Activated naive CD8-positive, alpha-beta T cell treated with anti-CD3 and anti-CD28 coated beads, Interleukin-2, amount 10 ng/mL, durations not matched to agents 7 days and 5 days (primary cell): ENCODE measurements around the gene SERPINA5. TPM values are rescaled to one million over a fixed set of nuclear protein-coding genes. Genes with fewer than 3 reads are reported as not detected.
"Not testable (repeated sequence)": the region's sequence is repeated elsewhere in the genome, so short reads cannot be mapped to it uniquely, and the experiment has no call there.

Experiments used
- ATAC-seq: fragments of 150-1000 bp; cut with Tn5 transposase; one replicate; pipeline ENCODE4 v1.10.0; 2021; ENCODE audit warnings: low read depth, moderate library complexity
- POLR2A ChIA-PET: fragments of 350-600 bp; sonication (Branson Sonifier 250); formaldehyde crosslinking; loops from one replicate; lab custom pipeline; 2021; ENCODE audit warnings: antibody characterized with exemption; lab: Charles Lee
- DNase-seq: peaks from one replicate; pipeline ENCODE4 v3.0.0; 2021
- H3K27ac Mint-ChIP-seq: one replicate; pipeline ENCODE4 v1.8.0; 2022; ENCODE audit warnings: mild to moderate bottlenecking, mixed read lengths
- H3K27me3 Mint-ChIP-seq: one replicate; pipeline ENCODE4 v1.8.0; 2022; ENCODE audit warnings: mild to moderate bottlenecking, moderate library complexity, mixed read lengths
- H3K36me3 Mint-ChIP-seq: one replicate; pipeline ENCODE4 v1.8.0; 2021; ENCODE audit warnings: mild to moderate bottlenecking, mixed read lengths
- H3K4me1 Mint-ChIP-seq: one replicate; pipeline ENCODE4 v1.8.0; 2021; ENCODE audit warnings: mixed read lengths
- H3K4me3 Mint-ChIP-seq: one replicate; pipeline ENCODE4 v1.8.0; 2022; ENCODE audit warnings: mild to moderate bottlenecking, moderate library complexity, mixed read lengths
- H3K9me3 Mint-ChIP-seq: one replicate; pipeline ENCODE4 v1.8.0; 2021; ENCODE audit warnings: mixed read lengths
- total RNA-seq, 2 experiments: library from RNA; stranded (reverse); gene quantifications; one replicate each; pipeline ENCODE4 v1.2.3, GENCODE V29; 2021

Gene SERPINA5
- total RNA-seq, 2 experiments from 2014 or later, result not detected

DNA sequence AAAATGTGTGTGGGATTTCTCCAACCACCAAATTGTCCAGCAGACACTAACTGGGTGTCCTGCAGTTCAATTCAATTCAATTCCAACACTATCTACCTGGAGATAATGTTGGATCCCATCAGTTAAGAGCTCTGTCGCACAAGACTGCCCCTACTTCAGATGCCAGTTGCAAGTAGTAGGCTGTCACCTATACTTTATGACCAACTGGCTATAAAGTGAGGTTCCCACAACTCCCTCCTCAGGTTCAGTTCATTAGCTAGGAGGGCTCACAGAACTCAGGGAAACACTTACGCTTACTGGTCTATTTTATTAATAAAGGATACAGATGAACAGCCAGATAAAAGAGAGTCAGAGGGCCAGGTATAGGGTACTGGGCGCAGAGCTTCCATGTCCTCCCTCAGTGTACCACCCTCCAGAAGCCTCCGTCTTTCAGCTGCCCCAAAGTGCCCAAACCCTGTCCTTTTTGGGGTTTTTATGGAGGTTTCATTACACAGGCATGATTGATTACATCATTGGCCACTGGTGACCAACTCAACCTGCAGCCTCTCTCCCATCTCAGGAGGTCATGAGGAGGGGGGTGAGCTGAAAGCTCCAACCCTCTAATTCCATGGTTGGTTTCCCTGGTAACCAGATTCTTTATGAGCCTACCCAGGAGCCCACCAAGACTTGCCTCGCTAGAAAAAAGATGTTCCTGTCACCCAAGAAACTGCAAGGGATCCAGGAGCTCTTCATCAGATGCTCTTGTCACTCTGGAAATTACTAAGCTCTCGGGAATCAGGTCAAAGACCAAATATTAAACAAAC lies 7.5 kb upstream of the SERPINA5 start:
- Mint-ChIP-seq H3K4me1 (no peaks in the 10 kb centered on the region), H3K4me3 (no peak overlapping the region), H3K36me3 (no peaks in the 10 kb centered on the region), H3K27me3 (no peaks in the 10 kb centered on the region), H3K9me3 (no peaks in the 10 kb centered on the region), H3K27ac (no peak overlapping the region)
- DNase-seq, result no peak
- ATAC-seq, result no peak
- POLR2A ChIA-PET, result no interaction called here

- Mint-ChIP-seq H3K36me3 (no peaks in the 10 kb centered on the region), H3K27me3 (no peaks in the 10 kb centered on the region), H3K9me3 (no peaks in the 10 kb centered on the region), H3K27ac (no peak overlapping the region), H3K4me3 (no peak overlapping the region), H3K4me1 (no peaks in the 10 kb centered on the region)
- DNase-seq, result no peak
- ATAC-seq, result no peak
- POLR2A ChIA-PET, result no interaction called here
Observed at GRCh38 chr14:94574336-94574735, 6.9 kb upstream of the SERPINA5 start.

- H3K9me3 Mint-ChIP-seq, result no peaks in the 10 kb centered on the region
- H3K27me3 Mint-ChIP-seq, result no peaks in the 10 kb centered on the region
- POLR2A ChIA-PET, result no interaction called here
- H3K4me3 Mint-ChIP-seq, result no peak overlapping the region
- no peak for ATAC-seq
- no peak for DNase-seq
- H3K4me1 Mint-ChIP-seq, result no peaks in the 10 kb centered on the region
- no peaks in the 10 kb centered on the region for H3K36me3 Mint-ChIP-seq
- no peak overlapping the region for H3K27ac Mint-ChIP-seq
Observed at GRCh38 chr14:94575730-94576585, 5.3 kb upstream of the SERPINA5 start.

DNA sequence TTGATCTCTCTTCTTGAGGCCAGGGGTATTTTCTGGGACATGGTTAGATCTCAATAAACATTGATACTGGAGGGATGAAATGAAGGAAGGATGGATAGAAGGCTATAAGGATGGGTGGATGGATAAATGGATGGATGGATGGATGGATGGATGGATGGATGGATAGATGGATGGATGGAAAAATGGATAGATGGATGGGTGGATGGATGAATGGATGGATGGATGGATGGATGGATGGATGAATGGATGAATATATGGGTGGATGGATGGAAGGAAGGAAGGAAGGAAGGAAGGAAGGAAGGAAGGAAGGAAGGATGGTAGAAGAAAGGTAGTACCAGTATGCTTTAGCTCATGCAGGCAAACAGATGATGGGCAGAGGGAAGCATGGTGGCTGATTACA lies 3.8 kb upstream of the SERPINA5 start:
- H3K36me3 Mint-ChIP-seq, H3K27ac Mint-ChIP-seq, POLR2A ChIA-PET, ATAC-seq, H3K9me3 Mint-ChIP-seq, H3K4me3 Mint-ChIP-seq, DNase-seq, H3K27me3 Mint-ChIP-seq, H3K4me1 Mint-ChIP-seq: not testable (repeated sequence)

DNA sequence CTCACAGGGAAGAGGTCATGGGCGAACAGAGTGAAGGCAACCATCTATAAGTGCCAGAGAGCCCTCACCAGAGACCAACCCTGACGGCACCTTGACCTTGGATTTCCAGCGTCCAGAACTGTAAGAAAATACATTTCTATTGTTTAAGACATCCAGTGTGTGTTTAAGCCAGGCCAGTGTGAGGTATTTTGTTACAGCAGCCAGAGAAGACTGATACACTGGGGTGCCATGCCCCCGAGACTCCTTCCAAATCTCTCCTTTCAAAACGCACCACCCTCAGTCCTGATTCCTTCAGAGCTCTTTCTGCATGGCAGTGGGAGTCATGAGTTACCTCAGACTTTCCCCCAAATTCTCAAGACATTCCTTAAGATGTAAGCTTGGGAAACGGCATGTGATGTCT lies 2.5 kb upstream of the SERPINA5 start:
- no peaks in the 10 kb centered on the region for H3K36me3 Mint-ChIP-seq
- no peak for ATAC-seq
- H3K4me3 Mint-ChIP-seq, result no peak overlapping the region
- DNase-seq, result no peak
- no peak overlapping the region for H3K27ac Mint-ChIP-seq
- H3K27me3 Mint-ChIP-seq, result no peaks in the 10 kb centered on the region
- POLR2A ChIA-PET, result no interaction called here
- H3K4me1 Mint-ChIP-seq, result no peaks in the 10 kb centered on the region
- no peaks in the 10 kb centered on the region for H3K9me3 Mint-ChIP-seq

DNA sequence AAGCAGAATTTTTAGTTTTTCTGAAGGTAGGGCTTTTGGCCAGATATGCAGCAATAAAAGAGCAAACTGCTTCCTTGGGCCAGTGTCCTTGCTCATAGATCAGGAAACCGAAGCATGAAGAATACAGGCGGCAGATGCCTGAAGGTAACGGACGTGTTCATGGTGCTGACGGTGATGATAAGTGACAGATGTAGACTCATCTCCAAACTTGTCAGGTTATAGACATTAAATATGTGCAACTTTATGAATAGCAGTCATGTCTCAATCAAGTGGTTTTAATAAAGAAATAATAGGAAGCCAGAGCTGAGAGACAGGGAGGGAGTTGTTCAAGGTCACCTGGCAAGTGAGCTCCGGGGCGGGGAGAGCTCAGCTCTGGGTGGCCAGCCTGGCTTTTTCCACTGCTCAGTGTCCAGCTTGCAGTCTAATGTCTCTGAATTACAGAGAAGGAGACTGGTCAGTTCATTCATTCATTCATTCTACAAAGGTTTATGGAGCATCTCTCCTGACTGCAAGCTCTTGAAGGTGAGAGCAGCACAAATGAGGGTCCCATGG lies 1.0 kb downstream of the SERPINA5 start:
- Mint-ChIP-seq H3K9me3 (no peaks in the 10 kb centered on the region), H3K27me3 (no peaks in the 10 kb centered on the region), H3K36me3 (no peaks in the 10 kb centered on the region), H3K4me1 (no peaks in the 10 kb centered on the region), H3K27ac (no peak overlapping the region), H3K4me3 (no peak overlapping the region)
- ATAC-seq, result no peak
- DNase-seq, result no peak
- POLR2A ChIA-PET, result no interaction called here

- ATAC-seq (no peak), DNase-seq (no peak)
- Mint-ChIP-seq H3K27ac (no peak overlapping the region), H3K4me3 (no peak overlapping the region), H3K9me3 (no peaks in the 10 kb centered on the region), H3K36me3 (no peaks in the 10 kb centered on the region), H3K27me3 (no peaks in the 10 kb centered on the region), H3K4me1 (no peaks in the 10 kb centered on the region)
- POLR2A ChIA-PET, result no interaction called here
Observed at GRCh38 chr14:94582851-94583250, 1.6 kb downstream of the SERPINA5 start.

GRCh38 chr14:94583557-94583956 lies 2.3 kb downstream of the SERPINA5 start:
- POLR2A ChIA-PET, result no interaction called here

DNA sequence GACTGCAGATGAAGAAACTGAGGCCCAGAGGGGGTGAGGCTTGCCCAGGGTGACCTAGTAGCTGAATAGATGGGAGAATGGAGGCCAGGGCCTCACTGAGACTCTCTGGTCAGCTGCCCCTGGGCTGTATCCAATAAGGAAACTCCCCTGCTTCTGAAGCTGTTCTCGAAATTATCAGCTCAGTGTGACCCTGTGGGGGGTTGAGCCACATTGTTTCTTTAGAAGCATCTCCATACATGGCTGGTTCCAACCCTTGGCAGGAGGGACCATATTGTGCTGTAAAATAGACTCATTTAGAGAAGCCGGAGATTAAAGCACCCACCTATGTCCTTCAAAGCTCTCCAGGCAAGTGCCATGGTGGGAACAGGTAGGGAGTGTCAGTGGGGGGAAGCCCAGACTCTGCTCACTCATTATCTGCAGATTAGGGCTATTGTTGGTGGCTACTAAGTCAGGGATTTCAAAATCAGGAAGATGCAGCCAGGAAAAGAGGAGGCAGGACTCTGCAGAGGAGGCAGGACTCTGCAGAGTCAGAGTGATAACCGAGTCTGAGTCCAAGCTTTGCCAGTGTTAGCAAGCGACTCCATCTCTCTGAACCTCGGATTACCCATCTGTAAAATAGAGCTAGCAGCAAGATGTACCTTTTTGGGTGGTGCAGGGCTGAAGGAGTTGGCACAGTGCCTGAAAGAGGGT lies 3.5 kb downstream of the SERPINA5 start:
- Mint-ChIP-seq H3K27me3 (no peaks in the 10 kb centered on the region), H3K9me3 (no peaks in the 10 kb centered on the region), H3K4me1 (no peaks in the 10 kb centered on the region), H3K36me3 (no peaks in the 10 kb centered on the region), H3K27ac (no peak overlapping the region), H3K4me3 (no peak overlapping the region)
- DNase-seq, result no peak
- POLR2A ChIA-PET, result no interaction called here
- ATAC-seq, result no peak

More at GRCh38 chr14:94583557-94583956, 2.3 kb downstream of the SERPINA5 start:
- H3K27me3 Mint-ChIP-seq, result no peaks in the 10 kb centered on the region
- ATAC-seq (no peak), DNase-seq (no peak)
- no peak overlapping the region for H3K4me3 Mint-ChIP-seq
- H3K36me3 Mint-ChIP-seq, result no peaks in the 10 kb centered on the region
- no peak overlapping the region for H3K27ac Mint-ChIP-seq
- no peaks in the 10 kb centered on the region for H3K4me1 Mint-ChIP-seq
- H3K9me3 Mint-ChIP-seq, result no peaks in the 10 kb centered on the region

DNA sequence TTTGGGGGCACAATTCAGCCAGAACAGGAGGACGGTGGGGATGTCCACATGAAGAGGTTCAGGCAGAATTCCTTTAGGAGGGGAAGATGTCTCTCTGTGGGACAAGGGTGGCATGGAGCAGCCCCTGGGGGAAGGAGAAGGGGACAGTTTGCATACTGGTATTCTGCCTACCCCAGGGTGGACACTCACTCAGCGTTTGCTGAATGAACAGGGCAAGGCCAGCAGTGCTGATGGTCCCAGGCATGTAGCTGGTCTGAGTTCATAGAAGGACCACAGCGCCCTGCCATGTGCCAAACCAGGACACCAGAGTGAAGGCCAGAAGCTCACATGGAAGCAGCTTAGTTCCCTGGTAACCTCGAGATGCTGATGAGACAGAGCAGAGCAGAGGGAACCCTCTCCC lies 5.4 kb downstream of the SERPINA5 start:
- Mint-ChIP-seq H3K4me3 (no peak overlapping the region), H3K27me3 (no peaks in the 10 kb centered on the region), H3K27ac (no peak overlapping the region), H3K4me1 (no peaks in the 10 kb centered on the region), H3K36me3 (no peaks in the 10 kb centered on the region), H3K9me3 (no peaks in the 10 kb centered on the region)
- POLR2A ChIA-PET, result no interaction called here
- no peak for ATAC-seq
- no peak for DNase-seq

DNA sequence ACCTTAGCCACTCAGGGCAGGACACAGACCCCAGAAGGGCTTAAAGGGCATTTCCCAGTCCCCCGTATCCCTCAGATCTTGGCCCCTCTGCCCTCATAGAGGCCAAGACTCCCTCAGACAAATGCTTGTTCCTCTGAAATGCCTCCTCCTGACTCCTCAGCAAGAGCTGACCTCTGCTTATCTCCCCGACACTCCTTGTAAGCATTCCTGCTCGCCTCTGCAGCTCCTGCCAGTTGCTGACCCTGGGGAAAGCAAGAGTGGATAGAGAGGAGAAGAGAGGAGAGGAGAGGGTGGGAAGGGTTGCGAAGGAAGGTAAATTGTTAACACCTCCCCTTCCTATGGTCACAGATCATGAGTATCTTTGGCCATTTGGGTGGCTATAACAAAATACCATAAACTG lies 7.1 kb downstream of the SERPINA5 start:
- no peaks in the 10 kb centered on the region for H3K4me1 Mint-ChIP-seq
- ATAC-seq (no peak), DNase-seq (no peak)
- H3K27ac Mint-ChIP-seq, result no peak overlapping the region
- POLR2A ChIA-PET, result no interaction called here
- no peaks in the 10 kb centered on the region for H3K27me3 Mint-ChIP-seq
- no peaks in the 10 kb centered on the region for H3K36me3 Mint-ChIP-seq
- H3K4me3 Mint-ChIP-seq, result no peak overlapping the region
- H3K9me3 Mint-ChIP-seq, result no peaks in the 10 kb centered on the region

DNA sequence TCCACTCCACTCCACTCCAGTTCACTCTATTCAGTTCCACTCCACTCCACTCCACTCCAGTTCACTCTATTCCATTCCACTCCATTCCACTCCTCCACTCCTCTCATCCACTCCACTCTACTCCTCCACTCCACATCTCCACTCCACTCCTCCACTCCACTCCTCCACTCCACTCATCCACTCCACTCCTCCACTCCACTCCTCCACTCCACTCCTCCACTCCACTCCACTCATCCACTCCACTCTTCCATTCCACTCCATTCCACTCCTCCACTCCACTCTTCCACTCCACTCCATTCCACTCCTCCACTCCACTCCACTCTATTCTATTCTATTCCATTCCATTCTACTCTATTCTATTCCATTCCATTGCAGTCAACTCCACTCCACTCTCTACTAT lies 9.8 kb downstream of the SERPINA5 start:
- H3K4me3 Mint-ChIP-seq, result no peak overlapping the region
- DNase-seq (no peak), ATAC-seq (no peak)
- H3K36me3 Mint-ChIP-seq, result no peaks in the 10 kb centered on the region
- H3K4me1 Mint-ChIP-seq, result no peaks in the 10 kb centered on the region
- H3K27ac Mint-ChIP-seq, result no peak overlapping the region
- POLR2A ChIA-PET, result no interaction called here
- no peaks in the 10 kb centered on the region for H3K27me3 Mint-ChIP-seq
- no peaks in the 10 kb centered on the region for H3K9me3 Mint-ChIP-seq

GRCh38 chr14:94591871-94592270 lies 10.6 kb downstream of the SERPINA5 start:
- POLR2A ChIA-PET, result no interaction called here
- Mint-ChIP-seq H3K36me3 (no peaks in the 10 kb centered on the region), H3K27me3 (no peaks in the 10 kb centered on the region), H3K4me3 (no peak overlapping the region), H3K27ac (no peak overlapping the region), H3K4me1 (no peaks in the 10 kb centered on the region), H3K9me3 (no peaks in the 10 kb centered on the region)
- ATAC-seq (no peak), DNase-seq (no peak)
